NCI-H82 treated with DMSO at 0.1 percent for 48 hours (cell line): ENCODE data around the gene ADGRD1.

Experiments used
- DNase-seq: peaks from one replicate; lab custom pipeline; 2025; ENCODE audit not compliant: unreplicated experiment; lab: John Stamatoyannopoulos, UW

ADGRD1 gene

GRCh38 chr12:131020326-131021153, 66.8 kb downstream of the ADGRD1 start:
- no peak for DNase-seq

GRCh38 chr12:131021154-131021541, 67.4 kb downstream of the ADGRD1 start:
- no peak for DNase-seq

GRCh38 chr12:131024026-131024425, 70.3 kb downstream of the ADGRD1 start:
- DNase-seq = no peak

DNA sequence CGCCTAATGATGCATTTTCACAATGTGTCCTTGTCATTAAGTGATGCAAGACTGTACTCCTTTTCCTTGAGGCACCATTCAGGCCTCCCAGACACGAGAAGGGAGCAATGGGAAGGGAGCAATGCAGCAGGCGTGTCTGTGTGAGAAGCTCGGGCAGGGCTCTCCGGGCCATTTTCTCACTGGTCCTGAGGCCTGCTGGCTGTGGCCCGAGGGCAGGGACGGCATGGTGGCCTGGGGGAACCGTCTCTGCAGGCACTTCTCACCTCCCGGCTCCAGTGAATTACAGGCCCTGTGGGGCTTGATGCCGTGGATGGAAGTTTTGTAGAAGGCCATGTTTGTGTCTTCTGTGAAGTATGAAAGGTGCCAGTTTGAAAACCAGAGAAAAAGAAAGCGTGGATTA, 71.0 kb downstream of the ADGRD1 start:
- no peak for DNase-seq

DNA sequence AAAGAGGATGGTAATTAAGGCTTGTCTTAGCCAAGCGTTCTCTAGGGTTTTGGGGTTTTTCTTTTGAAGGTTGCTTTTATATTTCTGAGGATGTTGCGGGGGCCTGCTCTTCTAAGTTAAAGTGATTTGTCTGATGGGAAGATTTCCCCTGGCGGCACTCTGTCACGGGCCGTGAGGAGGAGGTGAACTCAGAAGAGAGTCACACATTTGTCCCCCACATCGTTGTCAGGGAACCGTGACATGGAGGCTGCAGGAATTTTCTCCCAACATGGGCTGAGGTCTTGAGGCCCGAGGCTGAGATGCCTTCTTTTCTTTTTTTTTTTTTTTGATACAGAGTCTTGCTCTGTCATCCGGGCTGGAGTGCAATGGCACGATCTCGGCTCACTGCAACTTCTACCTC, 71.5 kb downstream of the ADGRD1 start:
- no peak for DNase-seq

DNA sequence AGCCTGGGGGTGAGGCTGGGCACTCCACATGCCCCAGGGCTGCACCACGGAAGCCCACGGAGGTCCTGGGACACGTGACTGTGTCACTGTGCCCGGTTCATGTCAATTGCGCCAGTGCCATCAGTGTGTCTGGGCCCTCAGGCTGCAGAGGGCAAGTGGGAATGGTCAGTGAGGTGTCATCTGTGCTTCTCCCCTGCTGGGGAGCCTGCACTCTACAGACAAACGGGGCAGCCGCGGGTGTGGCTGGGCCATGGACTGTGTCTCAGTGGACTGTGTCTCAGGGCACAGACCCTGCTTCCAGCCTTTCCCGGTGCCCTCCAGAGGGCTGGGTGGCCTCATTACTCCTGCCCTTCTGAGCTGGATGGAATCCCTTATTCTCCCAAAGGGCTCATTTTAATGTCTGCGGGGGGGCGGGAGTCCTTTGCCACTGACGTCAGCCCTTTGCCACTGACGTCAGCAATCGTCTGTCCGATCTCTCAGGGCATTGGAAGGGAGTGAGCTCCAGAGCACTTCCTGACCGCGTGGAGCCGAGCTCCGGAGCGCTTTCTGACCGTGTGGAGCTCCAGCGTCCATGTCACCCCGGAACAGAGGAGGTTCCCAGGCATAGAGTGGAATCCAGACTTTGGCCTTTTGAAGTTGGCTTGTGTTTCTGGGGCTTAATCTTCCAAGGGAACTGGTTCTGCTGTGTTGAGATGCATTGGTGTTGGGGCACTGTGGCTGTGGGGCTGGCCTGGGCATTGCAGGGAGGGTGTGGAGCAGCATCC, 72.4 kb downstream of the ADGRD1 start:
- DNase-seq = no peak

GRCh38 chr12:131026754-131027153, 73.0 kb downstream of the ADGRD1 start:
- DNase-seq = no peak

- DNase-seq = no peak
Measured at GRCh38 chr12:131027264-131027663, 73.6 kb downstream of the ADGRD1 start.

GRCh38 chr12:131027876-131028586, 74.3 kb downstream of the ADGRD1 start:
- no peak for DNase-seq

GRCh38 chr12:131028587-131029338, 75.1 kb downstream of the ADGRD1 start:
- DNase-seq = no peak

DNA sequence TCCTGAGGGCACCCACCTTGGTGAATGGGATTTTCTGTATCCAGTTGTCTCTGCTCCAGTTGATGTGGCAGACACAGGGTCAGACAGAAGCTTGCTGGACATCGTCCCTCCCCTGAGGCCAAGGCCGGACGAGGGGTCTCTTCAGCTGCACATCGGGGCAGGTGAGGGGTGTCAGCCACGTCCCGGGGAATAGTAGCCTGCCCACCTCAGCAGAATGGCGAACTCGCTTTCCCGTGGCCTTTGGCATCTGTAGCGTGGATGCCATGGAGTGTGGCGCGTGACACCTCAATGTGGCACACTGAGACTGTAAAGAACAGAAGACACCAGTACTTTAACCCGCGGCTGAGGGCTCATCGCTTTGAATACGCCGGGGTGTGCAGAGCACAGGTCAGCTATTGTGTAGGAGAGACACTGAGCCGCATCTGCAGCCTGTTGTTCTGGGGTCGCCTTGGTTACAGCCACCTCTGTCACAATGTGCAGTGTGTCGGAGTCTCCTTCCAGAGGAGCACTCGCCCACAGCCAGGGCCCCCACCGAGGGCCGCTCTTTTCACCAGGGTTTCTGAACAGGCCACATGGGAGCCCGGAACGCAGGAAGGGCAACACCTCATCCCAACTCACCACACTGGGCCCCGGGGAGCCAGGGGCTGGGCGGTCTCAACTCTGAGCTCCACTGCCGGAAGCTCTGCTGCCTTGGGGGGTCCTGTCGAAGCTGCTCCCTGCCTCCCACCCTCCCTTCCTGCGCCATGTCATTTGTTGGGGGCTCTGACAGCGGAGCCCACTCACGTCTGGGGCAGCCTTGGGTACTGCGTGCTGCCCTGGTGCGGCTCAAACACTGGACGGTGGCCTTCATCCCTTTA, 77.0 kb downstream of the ADGRD1 start:
- no peak for DNase-seq

- DNase-seq = no peak
Measured at GRCh38 chr12:131032082-131032750, 78.5 kb downstream of the ADGRD1 start.

DNA sequence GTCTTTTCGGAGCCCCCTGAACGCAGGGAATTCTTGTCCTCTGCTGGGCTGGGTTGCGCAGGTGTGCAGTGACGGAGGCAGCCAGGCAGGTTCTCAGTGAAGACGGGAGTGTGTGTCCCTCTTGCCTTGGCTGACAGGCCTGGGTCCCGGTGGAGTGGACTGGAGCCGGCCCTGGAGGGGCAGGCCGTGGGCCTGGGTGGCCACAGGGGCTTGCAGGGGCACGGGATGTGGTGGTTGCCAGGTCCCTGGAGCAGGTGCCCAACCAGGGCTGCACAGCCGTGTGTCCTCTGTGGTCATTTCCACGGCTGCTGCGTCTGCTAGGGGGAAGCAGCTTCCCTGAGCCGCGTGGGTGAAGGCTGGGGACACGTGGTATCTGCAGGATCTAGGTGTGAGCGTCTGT, 79.8 kb downstream of the ADGRD1 start:
- DNase-seq = no peak

DNA sequence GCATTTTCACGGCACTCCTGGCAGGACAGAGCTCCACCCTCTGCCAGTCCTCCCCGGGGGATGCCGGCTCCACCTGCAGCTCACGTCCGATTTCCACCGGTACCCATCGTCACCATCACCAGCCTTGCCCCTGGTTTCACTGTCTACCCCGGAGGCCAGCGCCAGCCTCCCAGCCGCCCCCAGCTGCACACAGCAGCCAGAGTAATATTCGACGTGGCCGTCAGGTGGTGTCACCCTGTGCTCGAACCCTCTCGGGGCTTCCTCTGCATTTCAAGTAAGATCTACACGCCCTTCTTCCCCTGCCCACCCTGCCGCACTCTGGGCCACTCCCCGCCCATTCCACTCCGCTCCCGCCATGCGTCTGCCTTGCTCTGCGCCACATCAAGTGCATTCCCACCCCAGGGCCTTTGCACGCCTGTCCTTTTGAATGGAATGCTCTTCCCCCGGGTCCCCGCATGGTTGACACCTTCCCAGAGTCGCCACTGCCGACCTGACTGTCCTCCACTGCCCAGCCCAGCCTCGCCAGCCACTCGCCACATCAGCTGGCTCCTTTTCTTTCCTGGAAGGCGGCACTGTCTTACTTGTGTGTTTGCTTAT, 80.3 kb downstream of the ADGRD1 start:
- no peak for DNase-seq

GRCh38 chr12:131034631-131035244, 81.0 kb downstream of the ADGRD1 start:
- DNase-seq = no peak

DNA sequence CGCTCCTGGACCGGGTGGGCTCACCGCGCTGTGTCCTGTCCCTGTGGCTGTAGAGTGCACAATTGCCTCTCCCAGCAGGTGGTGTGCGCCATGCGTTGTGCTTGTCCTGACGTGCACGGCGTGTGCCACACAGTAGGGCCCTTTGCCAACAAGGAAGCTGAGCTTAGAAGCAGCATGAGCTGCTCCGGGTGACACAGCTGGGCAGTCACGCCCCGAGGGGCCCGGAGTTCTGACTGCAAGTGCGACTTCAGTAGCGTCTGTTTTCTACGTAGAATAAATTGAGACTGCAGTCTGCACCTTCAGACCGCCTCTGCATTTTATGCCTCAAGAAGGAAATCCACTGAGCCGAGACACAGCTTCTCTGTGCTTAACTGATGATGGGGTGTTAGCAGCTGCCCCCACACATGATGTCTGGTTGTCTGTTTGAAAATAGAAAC, 81.6 kb downstream of the ADGRD1 start:
- DNase-seq = no peak

- DNase-seq = no peak
Measured at GRCh38 chr12:131038159-131038558, 84.5 kb downstream of the ADGRD1 start.
